ENCODE data around the gene KMO.
A peak's percentile ranks its signal among the peaks of the same experiment; 100 is the strongest.

Gene KMO

GRCh38 chr1:241598249-241598648 is 66.1 kb downstream of the KMO start:
- DNase-seq: peak in 1 of 2 donors; percentile 9

DNA sequence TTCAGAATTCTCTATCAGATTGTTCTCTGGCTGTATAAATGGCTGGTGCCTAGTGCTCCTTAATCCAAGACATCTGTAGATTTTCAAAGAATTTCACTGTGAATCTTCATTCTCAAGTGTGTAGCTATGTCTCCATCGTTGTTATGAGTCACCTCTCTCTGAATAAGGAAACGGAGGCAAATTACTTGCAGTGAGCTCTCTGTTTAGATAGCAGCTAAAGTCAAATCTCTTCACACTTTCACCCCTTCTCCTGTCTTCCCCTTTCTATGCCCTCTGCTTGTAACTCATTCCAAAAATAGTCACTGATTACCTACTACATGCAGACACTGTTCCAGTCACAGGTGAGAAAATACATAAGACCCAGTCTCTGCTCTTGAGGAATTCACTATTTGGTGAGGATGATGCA is 68.3 kb downstream of the KMO start:
- DNase-seq: no peak

- DNase-seq: no peak
These were observed 71.6 kb downstream of the KMO start for GRCh38 chr1:241603731-241604245.

DNA sequence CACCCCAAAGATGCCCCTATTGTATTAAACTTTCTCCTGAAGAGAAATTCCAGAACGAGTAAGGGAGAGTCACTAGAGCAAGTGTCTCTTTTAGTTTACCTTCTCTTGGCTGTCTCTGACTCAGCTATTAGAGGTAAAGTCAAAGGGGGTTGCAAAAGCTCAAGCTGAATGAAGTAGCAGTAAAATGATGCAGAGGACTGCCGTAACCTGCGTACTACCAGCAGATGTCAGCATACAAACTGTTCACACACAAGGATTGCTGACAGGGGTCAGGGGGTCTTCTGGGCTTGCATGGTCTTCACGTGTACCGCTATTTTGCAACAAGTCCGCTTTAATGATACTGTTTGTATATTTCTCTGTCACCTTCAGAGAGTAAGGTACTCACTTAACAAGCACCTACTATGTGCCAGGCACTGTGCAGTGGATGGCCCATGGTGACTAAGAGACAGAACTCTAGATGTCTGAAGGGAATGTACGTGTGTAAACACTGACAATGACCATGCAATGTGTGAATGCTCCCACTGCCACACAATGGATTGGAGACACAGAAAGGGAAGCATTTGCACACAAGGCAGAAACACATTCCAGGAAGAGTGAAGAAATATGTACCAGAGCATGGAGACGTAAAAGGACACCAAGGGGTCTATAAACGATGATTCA is 73.1 kb downstream of the KMO start:
- no peak for DNase-seq

GRCh38 chr1:241606544-241606943 is 74.4 kb downstream of the KMO start:
- DNase-seq: no peak

- no peak for DNase-seq
These were observed 75.3 kb downstream of the KMO start for GRCh38 chr1:241607497-241607896.

- DNase-seq: no peak
These were observed 76.3 kb downstream of the KMO start for GRCh38 chr1:241608379-241609033.

- no peak for DNase-seq
These were observed 78.1 kb downstream of the KMO start for GRCh38 chr1:241610056-241610815.

GRCh38 chr1:241611063-241611462 is 78.9 kb downstream of the KMO start:
- DNase-seq: peak in 1 of 2 donors; percentile 70

DNA sequence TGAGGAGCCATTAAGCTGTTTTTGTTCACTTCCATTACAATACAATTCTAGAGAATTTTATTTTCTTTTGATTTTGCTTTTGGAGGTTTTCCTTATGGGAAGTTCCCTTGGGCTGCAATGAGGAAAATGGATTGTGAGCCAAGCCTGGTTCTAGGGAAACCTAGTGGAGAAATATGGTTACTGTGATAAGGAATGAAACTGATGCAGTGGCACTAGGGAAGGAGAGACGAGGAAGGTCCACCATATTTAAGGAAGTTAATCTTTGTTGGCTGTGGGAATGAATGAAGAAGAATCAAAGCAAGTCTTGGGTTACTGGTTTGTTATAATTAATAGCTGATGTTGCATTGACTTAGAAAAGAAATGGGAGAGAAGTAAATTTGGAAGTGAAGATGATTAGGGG is 79.6 kb downstream of the KMO start:
- no peak for DNase-seq

DNA sequence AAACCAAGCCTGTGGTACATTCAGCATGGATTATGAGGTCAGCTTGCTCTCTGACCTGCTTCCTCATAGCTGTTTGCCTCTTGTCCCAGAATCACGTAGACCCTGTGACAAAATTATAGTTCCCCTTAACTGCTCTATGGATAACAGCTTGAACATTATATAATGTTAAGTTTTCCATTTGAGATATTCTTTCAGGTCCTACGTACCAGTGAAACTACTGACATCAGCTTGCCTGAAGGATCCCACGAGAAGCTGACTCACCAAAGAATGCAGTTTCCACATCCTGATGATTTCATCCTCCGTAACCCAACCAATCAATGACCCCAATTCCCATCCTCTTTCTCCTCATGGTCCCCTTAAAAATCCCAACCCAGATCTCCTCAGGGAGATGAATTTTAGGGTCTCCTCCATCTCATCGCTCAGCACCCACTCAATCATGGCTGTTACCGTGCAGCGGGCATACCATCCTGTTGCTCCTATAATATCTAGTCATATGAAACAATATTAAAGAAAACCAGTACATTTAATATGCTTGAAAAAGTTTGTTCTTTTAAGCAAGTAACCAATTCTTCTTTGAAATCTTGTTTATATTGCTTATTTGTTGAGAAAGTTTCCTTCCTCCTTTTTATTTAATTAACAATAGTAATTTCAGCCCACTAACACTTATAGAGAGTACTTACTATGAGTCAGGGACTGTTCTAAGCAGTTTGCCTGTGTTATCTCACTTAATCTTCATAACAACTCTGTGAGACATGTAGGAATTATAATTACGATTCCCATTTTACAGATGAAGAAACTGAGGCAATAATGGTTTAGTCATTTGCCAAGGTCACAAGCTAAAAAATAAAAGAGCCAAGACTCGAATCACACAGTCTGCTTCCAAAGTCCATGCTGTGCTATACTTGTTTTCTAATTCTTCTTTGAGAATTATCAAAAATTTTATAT is 80.6 kb downstream of the KMO start:
- DNase-seq: peak in 1 of 2 donors; percentile 27

- DNase-seq: no peak
These were observed 82.0 kb downstream of the KMO start for GRCh38 chr1:241614144-241614543.

DNA sequence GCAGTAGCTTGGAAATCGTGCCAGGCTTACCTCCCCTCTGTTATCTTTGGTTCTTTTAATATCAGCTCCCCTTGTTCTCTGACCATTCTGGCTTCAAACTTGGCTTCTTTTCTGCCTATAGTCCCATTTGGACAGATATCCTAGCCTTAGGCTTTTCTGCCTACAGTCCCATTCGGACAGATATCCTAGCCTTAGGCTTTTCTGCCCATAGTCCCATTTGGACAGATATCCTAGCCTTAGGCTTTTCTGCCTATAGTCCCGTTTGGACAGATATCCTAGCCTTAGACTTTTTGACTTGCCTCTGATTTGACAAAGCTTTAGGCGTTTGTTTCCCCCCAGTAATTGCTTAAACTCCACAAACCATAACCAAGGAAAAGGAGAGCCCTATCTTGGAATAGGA is 82.4 kb downstream of the KMO start:
- no peak for DNase-seq

DNA sequence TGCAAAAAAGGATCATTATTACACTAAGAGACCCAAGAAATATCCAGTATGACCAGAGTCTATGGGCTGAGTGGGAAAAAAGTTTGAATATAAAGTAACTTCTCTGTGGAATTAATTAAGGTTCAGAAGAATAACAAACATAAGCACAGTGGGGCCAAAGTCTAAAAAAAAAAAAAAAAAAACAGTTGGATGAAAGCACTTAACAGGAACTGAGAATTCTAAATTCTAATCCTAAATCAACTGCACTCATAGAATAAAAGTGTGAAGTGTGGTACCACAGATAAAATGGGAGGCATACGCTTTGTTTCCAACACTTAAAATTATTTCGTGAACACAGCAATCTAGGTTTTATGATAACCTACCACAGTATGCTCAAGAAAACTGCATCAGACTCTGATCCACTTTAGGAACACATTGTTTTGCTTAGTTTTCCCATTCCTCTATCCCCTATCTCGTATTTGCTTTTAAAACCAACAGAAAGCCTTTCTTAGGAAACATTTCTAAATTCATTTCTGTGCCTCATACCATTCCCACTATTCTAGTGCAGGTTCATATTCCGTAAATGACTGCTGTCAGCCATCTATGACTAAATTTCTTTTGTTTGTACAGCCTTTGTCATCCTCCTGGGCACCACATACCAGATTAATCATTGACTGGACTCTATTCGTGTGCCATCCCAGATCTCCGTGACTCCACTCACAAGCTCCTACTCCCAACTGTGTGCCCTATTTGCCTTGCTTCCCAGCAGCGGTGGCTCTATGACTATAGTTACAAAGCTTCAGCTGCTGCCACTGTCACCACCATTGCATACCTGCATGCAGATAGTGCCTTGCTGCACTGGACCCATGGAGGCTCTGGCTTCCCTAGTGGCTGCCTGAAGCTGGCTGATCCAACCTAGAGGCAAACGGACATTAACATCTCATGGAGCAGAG is 83.1 kb downstream of the KMO start:
- no peak for DNase-seq

- DNase-seq: no peak
These were observed 85.2 kb downstream of the KMO start for GRCh38 chr1:241617426-241617825.

DNA sequence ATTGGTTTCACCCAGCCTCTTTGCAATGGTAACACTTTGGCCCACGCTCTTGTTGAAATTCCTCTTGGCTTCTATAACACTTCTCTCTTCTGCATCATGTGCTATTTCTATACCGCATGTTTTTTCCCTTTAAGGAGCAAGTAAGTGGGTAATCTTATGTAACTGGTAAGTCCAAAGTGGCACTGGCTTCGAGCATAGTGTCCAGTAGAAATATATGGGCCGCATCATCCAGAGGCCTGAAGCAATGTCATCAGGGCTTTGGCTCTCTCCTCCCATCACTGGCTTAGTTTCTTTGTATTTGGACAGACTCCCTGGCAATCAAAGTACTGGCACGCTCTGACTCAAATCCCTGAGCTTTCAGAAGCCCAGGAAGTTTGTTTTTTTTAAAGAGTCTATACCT is 90.5 kb downstream of the KMO start:
- DNase-seq: no peak

DNA sequence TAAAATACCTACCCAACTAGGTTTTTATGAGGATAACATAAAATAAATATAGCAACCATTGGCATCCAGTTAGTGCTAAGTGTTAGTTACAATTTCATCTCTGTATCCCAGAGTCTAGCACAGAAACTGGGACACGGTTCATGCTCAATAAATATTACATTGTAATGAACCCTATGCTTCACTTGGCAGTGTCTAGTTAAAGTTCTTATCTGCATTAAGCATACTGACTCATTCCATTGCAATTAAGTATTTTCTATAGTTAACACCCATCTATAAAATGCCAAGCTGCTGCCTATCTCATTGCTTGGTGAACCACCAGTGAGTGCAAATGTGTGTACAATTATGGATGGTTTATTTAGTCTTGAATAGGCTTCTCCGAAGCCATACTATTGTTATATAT is 92.8 kb downstream of the KMO start:
- DNase-seq: no peak

DNA sequence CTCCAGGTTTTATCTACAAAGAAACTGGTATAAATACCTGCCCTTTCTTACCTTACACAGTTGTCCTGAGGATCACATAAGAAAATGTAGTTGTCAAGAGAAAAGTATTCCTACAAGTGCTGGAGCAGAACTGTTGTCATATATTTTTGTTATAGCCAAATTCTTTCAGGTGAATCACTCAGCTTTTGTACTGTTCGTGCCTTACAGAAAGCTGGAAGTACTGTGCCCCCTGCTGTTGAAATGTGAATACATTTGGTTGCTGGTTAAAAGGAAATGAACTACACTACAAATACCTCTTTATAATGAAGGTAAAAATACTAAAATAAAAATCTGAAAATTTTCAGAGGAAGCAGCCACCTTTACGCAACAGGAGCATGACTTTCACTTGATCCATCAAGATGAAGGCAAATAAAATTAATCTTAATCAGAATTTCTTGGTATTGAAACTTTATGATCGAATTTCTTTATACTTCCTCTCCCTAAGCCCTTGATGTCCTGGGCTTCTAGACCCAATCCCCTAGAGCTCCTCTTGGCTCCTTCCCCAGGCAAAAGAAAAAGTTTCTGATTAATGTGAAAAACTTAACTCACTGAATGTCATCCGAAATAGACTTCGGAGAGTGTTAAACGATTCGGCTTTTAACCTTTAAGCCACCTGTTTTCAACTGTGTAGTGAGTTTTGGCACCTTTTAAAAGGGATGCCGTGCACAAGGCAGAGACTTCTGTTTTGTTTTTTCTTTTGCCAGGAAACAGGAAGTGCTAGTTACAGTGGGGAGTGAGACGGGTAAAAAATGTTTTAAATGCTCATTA is 95.5 kb downstream of the KMO start:
- DNase-seq: peak; percentile 52 to 70

GRCh38 chr1:241630005-241630404 is 97.8 kb downstream of the KMO start:
- DNase-seq: no peak

GRCh38 chr1:241630476-241630875 is 98.3 kb downstream of the KMO start:
- DNase-seq: no peak

DNA sequence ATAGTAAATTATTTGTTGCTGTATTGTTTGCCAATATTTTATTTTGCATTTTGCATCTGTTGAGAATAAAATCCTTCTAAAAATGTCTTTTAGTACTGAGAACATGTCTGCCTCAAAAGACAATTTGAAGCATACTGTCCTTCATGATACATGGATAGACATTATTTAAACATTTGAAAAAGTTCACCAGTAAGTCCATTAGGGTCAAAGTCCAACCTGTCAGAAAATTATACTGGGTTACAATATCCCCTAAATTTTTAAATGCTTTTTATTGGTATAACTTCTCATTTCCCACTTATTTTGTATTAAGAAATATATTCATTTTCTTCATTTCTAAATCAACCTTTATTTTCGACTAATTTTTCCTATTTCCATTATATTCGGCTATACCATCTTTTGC is 98.7 kb downstream of the KMO start:
- no peak for DNase-seq
